Measurements from ENCODE around the gene TSSC4.

TSSC4 gene

GRCh38 chr11:2410616-2411015 lies 10.1 kb downstream of the TSSC4 start:
- no peak overlapping the region for H3K4me3 Mint-ChIP-seq
- peaks cover 5% of the 10 kb centered on the region for H3K27me3 Mint-ChIP-seq (ENCODE audit: low read depth, poor library complexity)
- TF ChIP-seq CTCF (IDR thresholded peaks at IDR 0.05), result no peak
- H3K27ac Mint-ChIP-seq, result peak overlapping the region; percentile 97
- DNase-seq, result no peak
- H3K9me3 Mint-ChIP-seq, result no peaks in the 10 kb centered on the region
- H3K4me1 Mint-ChIP-seq, result peaks cover 62% of the 10 kb centered on the region
- H3K36me3 Mint-ChIP-seq (ENCODE audit: low read depth), result no peaks in the 10 kb centered on the region

GRCh38 chr11:2411446-2412305 lies 11.1 kb downstream of the TSSC4 start:
- TF ChIP-seq CTCF (IDR thresholded peaks at IDR 0.05), result no peak
- peaks cover under 1% of the 10 kb centered on the region for H3K27me3 Mint-ChIP-seq (ENCODE audit: low read depth, poor library complexity)
- H3K36me3 Mint-ChIP-seq (ENCODE audit: low read depth), result no peaks in the 10 kb centered on the region
- no peak for DNase-seq
- H3K4me3 Mint-ChIP-seq, result peak overlapping the region; percentile 18
- H3K27ac Mint-ChIP-seq, result peak overlapping the region; percentile 97
- no peaks in the 10 kb centered on the region for H3K9me3 Mint-ChIP-seq
- H3K4me1 Mint-ChIP-seq, result peaks cover 61% of the 10 kb centered on the region

- Mint-ChIP-seq H3K4me3 (no peak overlapping the region), H3K27me3 (ENCODE audit: low read depth, poor library complexity) (no peaks in the 10 kb centered on the region), H3K4me1 (peaks cover 66% of the 10 kb centered on the region), H3K9me3 (no peaks in the 10 kb centered on the region), H3K36me3 (ENCODE audit: low read depth) (no peaks in the 10 kb centered on the region), H3K27ac (no peak overlapping the region)
- TF ChIP-seq CTCF (IDR thresholded peaks at IDR 0.05), result no peak
- DNase-seq, result no peak
Observed at GRCh38 chr11:2412323-2412722, 11.8 kb downstream of the TSSC4 start.

- Mint-ChIP-seq H3K4me3 (no peak overlapping the region), H3K4me1 (peaks cover 57% of the 10 kb centered on the region), H3K9me3 (no peaks in the 10 kb centered on the region), H3K27me3 (ENCODE audit: low read depth, poor library complexity) (no peaks in the 10 kb centered on the region), H3K36me3 (ENCODE audit: low read depth) (no peaks in the 10 kb centered on the region), H3K27ac (no peak overlapping the region)
- no peak for TF ChIP-seq CTCF (IDR thresholded peaks at IDR 0.05)
- DNase-seq, result no peak
Observed at GRCh38 chr11:2413742-2414579, 13.4 kb downstream of the TSSC4 start.

- no peak overlapping the region for H3K27ac Mint-ChIP-seq
- DNase-seq, result no peak
- H3K9me3 Mint-ChIP-seq, result no peaks in the 10 kb centered on the region
- no peak overlapping the region for H3K4me3 Mint-ChIP-seq
- no peaks in the 10 kb centered on the region for H3K27me3 Mint-ChIP-seq (ENCODE audit: low read depth, poor library complexity)
- peaks cover 52% of the 10 kb centered on the region for H3K4me1 Mint-ChIP-seq
- H3K36me3 Mint-ChIP-seq (ENCODE audit: low read depth), result no peaks in the 10 kb centered on the region
- no peak for TF ChIP-seq CTCF (IDR thresholded peaks at IDR 0.05)
Observed at GRCh38 chr11:2414616-2415015, 14.1 kb downstream of the TSSC4 start.

Measured in nephron progenitor cell (in vitro differentiated cells).